ENCODE data around the gene EIF4A2. TPM values are rescaled to one million over a fixed set of nuclear protein-coding genes. Genes with fewer than 3 reads are reported as not detected.

Gene EIF4A2
- total and polyA plus RNA-seq, 2 of the 13 experiments (the other 11 are each of a cell fraction or from before 2014, with no cell fraction given) = 480 to 596 TPM

GRCh38 chr3:186757686-186758220 is 25.6 kb upstream of the EIF4A2 start:
- in situ Hi-C loops (cut with HindIII; ENCODE audit: extremely low pct_ligation_motif_present, low pct_unique_long_range_greater_than_20kb) = loop anchor here (10.0 kb wide), 1 partner anchor 143 kb away; the partner anchor contains the start of gene AHSG
- Histone ChIP-seq H3K4me1 (ENCODE audit: insufficient read depth, low read length) (peaks cover 19% of the 10 kb centered on the region), H3K27ac (ENCODE audit: extremely low read length, insufficient read depth, low read length) (no peak overlapping the region), H3K4me3 (replicated peaks in 1 of 3; ENCODE audit: insufficient read depth in 1 of 3, low read depth in 2 of 3, low read length in 3 of 3) (no peak overlapping the region), H4K20me1 (ENCODE audit: insufficient read depth, low read length) (no peaks in the 10 kb centered on the region), H3K9me3 (ENCODE audit: low read length) (no peaks in the 10 kb centered on the region), H3K9ac (ENCODE audit: insufficient read depth, low read depth, low read length) (no peak overlapping the region), H3K4me2 (ENCODE audit: low read depth, low read length) (no peak overlapping the region), H2AFZ (ENCODE audit: low read length) (no peak overlapping the region), H3K27me3 (ENCODE audit: control insufficient read depth in 1 of 2, insufficient read depth in 2 of 2, low read length in 2 of 2) (no peaks in the 10 kb centered on the region), H3K36me3 (replicated peaks in 1 of 2; ENCODE audit: control insufficient read depth in 1 of 2, insufficient read depth in 2 of 2, low read length in 2 of 2) (no peaks in the 10 kb centered on the region), H3K79me2 (ENCODE audit: insufficient read depth, low read length) (no peaks in the 10 kb centered on the region)
- ATAC-seq (no peak), DNase-seq (ENCODE audit: low spot score) (no peak), FAIRE-seq (no peak)
- CTCF ChIA-PET (ENCODE audit: low intra/inter-chr PET ratio, low total read pairs) = no interaction called here
- WGBS (ENCODE audit: low lambda C conversion rate) = 76% methylated on average over 8 of the region's 8 CpGs
- intact Hi-C loops (cut with micrococcal nuclease; ENCODE audit: unreplicated experiment) = no loop called here
- POLR2A ChIA-PET = no interaction called here
- BruUV-seq (replicated peaks) = no TSS peak
- TF ChIP-seq ZNF782 (CRISPR knock-in tag; IDR thresholded peaks at IDR 0.05; ENCODE audit: borderline replicate concordance) = no peak
- TF ChIP-seq ZXDC (CRISPR knock-in tag; IDR thresholded peaks at IDR 0.05) = no peak
- TF ChIP-seq NFAT5 (CRISPR knock-in tag; IDR thresholded peaks at IDR 0.05) = no peak
- no peak for TF ChIP-seq NR0B2 (CRISPR knock-in tag; IDR thresholded peaks at IDR 0.05)
- no peak for TF ChIP-seq ZNF597 (CRISPR knock-in tag; IDR thresholded peaks at IDR 0.05)
- TF ChIP-seq ZNF609 (CRISPR knock-in tag; IDR thresholded peaks at IDR 0.05; ENCODE audit: borderline replicate concordance) = no peak
